Esophagus (tissue), 2 donors: ENCODE data around the gene HNRNPF. TPM values are rescaled to one million over a fixed set of nuclear protein-coding genes. Genes with fewer than 3 reads are reported as not detected.
A peak's percentile ranks its signal among the peaks of the same experiment; 100 is the strongest.

Experiments used
- H3K27ac ChIP-seq, 2 donors: one replicate each; pipeline ENCODE4 v1.5.1; 2013; ENCODE audit warnings: low read depth in 2 of 2, mild to moderate bottlenecking in 2 of 2, inconsistent platforms in 1 of 2, low read length in 1 of 2, moderate library complexity in 1 of 2
- H3K27me3 ChIP-seq, 2 donors: one replicate each; pipeline ENCODE4 v1.6.1; 2013; ENCODE audit warnings: low read length in 2 of 2, control low read depth in 1 of 2, mild to moderate bottlenecking in 1 of 2; ENCODE audit not compliant: insufficient read depth in 2 of 2, control insufficient read depth in 1 of 2
- H3K36me3 ChIP-seq, 2 donors: one replicate each; pipeline ENCODE4 v1.6.1; 2013; ENCODE audit warnings: low read length in 1 of 2; ENCODE audit not compliant: control insufficient read depth in 2 of 2, insufficient read depth in 2 of 2
- H3K4me1 ChIP-seq, 2 donors: one replicate each; pipeline ENCODE4 v1.6.1; 2013; ENCODE audit warnings: low read length in 1 of 2; ENCODE audit not compliant: control insufficient read depth in 2 of 2, insufficient read depth in 2 of 2
- H3K4me3 ChIP-seq, 2 donors: one replicate each; pipeline ENCODE4 v1.5.1; 2013; ENCODE audit warnings: low read length in 2 of 2, mild to moderate bottlenecking in 2 of 2, low read depth in 1 of 2, moderate library complexity in 1 of 2
- H3K9me3 ChIP-seq, 2 donors: one replicate each; pipeline ENCODE4 v1.6.1; 2013; ENCODE audit warnings: mild to moderate bottlenecking in 2 of 2, low read depth in 1 of 2, low read length in 1 of 2, moderate library complexity in 1 of 2; ENCODE audit not compliant: control insufficient read depth in 2 of 2, insufficient read depth in 1 of 2
- WGBS, 2 donors: extraction: QIAGEN DNeasy Blood & Tissue Kit; methylation state at CpG; one replicate each; pipeline ENCODE4 v1.1.7; 2013; 5-methylcytosine and 5-hydroxymethylcytosine counted together
- polyA plus RNA-seq, 2 donors: library from polyadenylated mRNA; stranded (reverse); fragments of 200-250 nt; gene quantifications; one replicate each; pipeline ENCODE4 v1.2.3, GENCODE V29; 2013
- donor health status: healthy with polysubstance abuse.
- donor health status: Bipolar disorder and iron deficiency.

Gene HNRNPF
- polyA plus RNA-seq, 2 donors, result 59.1 to 128 TPM

DNA sequence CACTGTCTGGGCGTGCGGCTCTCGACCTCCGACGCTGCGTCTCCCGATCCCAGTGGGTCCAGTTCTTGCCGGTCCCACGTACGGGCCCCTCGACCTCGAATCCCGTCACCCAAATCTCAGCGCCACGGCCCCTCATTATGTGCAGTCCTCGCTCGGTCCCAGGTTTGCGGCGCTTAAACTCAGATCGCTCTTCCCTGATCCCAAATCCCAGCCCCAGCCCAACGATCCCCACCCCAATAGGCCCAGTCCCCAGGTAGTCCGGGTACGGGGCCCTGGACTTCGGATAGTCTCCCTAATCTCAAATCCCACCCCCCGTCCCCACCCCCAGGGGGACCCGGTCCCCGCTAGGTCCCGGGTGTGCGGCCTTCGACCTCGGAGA, 666 bp downstream of the HNRNPF start:
- peaks cover 0 to 4% of the 10 kb centered on the region in 2 donors for H3K4me1 ChIP-seq
- peak overlapping the region; percentile 66 to 72 for H3K4me3 ChIP-seq
- no peaks in the 10 kb centered on the region for H3K27me3 ChIP-seq
- H3K27ac ChIP-seq, result peak overlapping the region; percentile 94 to 98
- H3K9me3 ChIP-seq, result no peaks in the 10 kb centered on the region
- no peaks in the 10 kb centered on the region for H3K36me3 ChIP-seq
- WGBS, 2 donors, result 0 to 1% methylated on average over 31 of the region's 31 CpGs

- WGBS, 2 donors, result 0 to 1% methylated on average over 56 of the region's 56 CpGs
- H3K4me1 ChIP-seq, result peaks cover 0 to 4% of the 10 kb centered on the region in 2 donors
- peak overlapping the region; percentile 66 to 72 for H3K4me3 ChIP-seq
- peak overlapping the region; percentile 94 to 98 for H3K27ac ChIP-seq
- no peaks in the 10 kb centered on the region for H3K36me3 ChIP-seq
- no peaks in the 10 kb centered on the region for H3K27me3 ChIP-seq
- no peaks in the 10 kb centered on the region for H3K9me3 ChIP-seq
Measured at GRCh38 chr10:43407576-43408330, 1.2 kb downstream of the HNRNPF start.

- H3K27ac ChIP-seq, result peak overlapping the region; percentile 94 to 98
- H3K9me3 ChIP-seq, result no peaks in the 10 kb centered on the region
- WGBS, 2 donors, result 0% methylated on average over 55 to 59 of the region's 59 CpGs
- H3K4me3 ChIP-seq, result peak overlapping the region; percentile 66 to 72
- H3K27me3 ChIP-seq, result no peaks in the 10 kb centered on the region
- H3K36me3 ChIP-seq, result no peaks in the 10 kb centered on the region
- peaks cover 0 to 4% of the 10 kb centered on the region in 2 donors for H3K4me1 ChIP-seq
Measured at GRCh38 chr10:43407148-43407575, 1.8 kb downstream of the HNRNPF start.

GRCh38 chr10:43404704-43405084, 4.3 kb downstream of the HNRNPF start:
- WGBS, 2 donors, result 42 to 45% methylated on average over 6 of the region's 6 CpGs
- H3K9me3 ChIP-seq, result no peaks in the 10 kb centered on the region
- H3K27ac ChIP-seq, result no peak overlapping the region
- H3K4me1 ChIP-seq, result peaks cover 2 to 8% of the 10 kb centered on the region in 2 donors
- no peaks in the 10 kb centered on the region for H3K36me3 ChIP-seq
- H3K27me3 ChIP-seq, result no peaks in the 10 kb centered on the region
- peak overlapping the region in 1 of 2 donors; percentile 18 for H3K4me3 ChIP-seq

- WGBS, 2 donors, result 54 to 55% methylated on average over 14 of the region's 14 CpGs
- Histone ChIP-seq H3K9me3 (no peaks in the 10 kb centered on the region), H3K27ac (no peak overlapping the region), H3K4me1 (peaks cover 2 to 9% of the 10 kb centered on the region in 2 donors), H3K27me3 (no peaks in the 10 kb centered on the region), H3K36me3 (no peaks in the 10 kb centered on the region), H3K4me3 (peak overlapping the region in 1 of 2 donors; percentile 18)
Measured at GRCh38 chr10:43403911-43404703, 4.9 kb downstream of the HNRNPF start.

- H3K27me3 ChIP-seq, result no peaks in the 10 kb centered on the region
- H3K36me3 ChIP-seq, result no peaks in the 10 kb centered on the region
- WGBS, 2 donors, result 65 to 67% methylated on average over 7 of the region's 7 CpGs
- H3K4me3 ChIP-seq, result no peak overlapping the region
- no peak overlapping the region for H3K27ac ChIP-seq
- no peaks in the 10 kb centered on the region for H3K9me3 ChIP-seq
- peaks cover 2 to 15% of the 10 kb centered on the region in 2 donors for H3K4me1 ChIP-seq
Measured at GRCh38 chr10:43402880-43403452, 6.0 kb downstream of the HNRNPF start.

DNA sequence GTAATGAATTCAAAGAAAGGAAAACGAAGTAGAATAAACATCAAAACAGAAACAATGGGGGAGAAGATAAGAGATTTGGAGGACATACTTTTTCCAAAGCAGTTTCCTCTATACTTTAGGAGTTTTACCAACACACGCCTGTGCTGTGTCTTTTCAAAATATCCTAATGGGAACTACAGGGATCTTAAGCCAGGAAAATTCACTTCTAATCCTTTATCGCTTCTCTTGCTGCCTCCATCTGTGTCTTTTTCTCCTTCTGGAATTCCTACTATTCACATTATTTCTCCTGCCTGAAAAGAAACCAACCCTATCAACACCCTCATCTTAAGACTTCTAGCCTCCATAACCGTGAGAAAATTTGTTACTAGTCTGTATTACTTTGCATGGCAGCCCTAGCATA, 6.8 kb downstream of the HNRNPF start:
- Histone ChIP-seq H3K9me3 (no peaks in the 10 kb centered on the region), H3K4me3 (no peak overlapping the region), H3K4me1 (peaks cover 2 to 17% of the 10 kb centered on the region in 2 donors), H3K36me3 (no peaks in the 10 kb centered on the region), H3K27me3 (no peaks in the 10 kb centered on the region), H3K27ac (no peak overlapping the region)
- WGBS, 2 donors, result 45% methylated on average over 4 of the region's 4 CpGs

DNA sequence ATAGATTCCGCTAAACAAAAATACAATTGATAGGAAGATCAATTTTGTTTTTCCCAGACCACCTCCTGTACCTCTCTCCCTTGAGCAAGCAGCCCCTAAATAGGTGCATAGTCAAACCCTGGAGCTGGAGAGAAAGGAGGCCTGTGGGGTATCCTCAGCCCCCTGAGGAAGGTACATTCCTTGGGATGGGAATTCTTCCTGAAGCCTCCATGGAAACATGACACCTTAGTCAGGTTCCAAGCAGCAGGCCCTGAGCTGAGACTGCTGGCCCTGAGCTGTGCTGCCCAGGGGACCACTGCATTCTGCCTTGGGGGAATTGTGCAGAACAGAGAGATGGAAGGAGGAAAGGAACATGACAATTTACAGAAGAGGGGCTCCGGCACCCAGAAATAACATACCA, 7.4 kb downstream of the HNRNPF start:
- peaks cover 2 to 17% of the 10 kb centered on the region in 2 donors for H3K4me1 ChIP-seq
- H3K36me3 ChIP-seq, result no peaks in the 10 kb centered on the region
- H3K27ac ChIP-seq, result no peak overlapping the region
- no peak overlapping the region for H3K4me3 ChIP-seq
- WGBS, 2 donors, result 67 to 85% methylated on average over 2 of the region's 2 CpGs
- no peaks in the 10 kb centered on the region for H3K9me3 ChIP-seq
- H3K27me3 ChIP-seq, result no peaks in the 10 kb centered on the region

DNA sequence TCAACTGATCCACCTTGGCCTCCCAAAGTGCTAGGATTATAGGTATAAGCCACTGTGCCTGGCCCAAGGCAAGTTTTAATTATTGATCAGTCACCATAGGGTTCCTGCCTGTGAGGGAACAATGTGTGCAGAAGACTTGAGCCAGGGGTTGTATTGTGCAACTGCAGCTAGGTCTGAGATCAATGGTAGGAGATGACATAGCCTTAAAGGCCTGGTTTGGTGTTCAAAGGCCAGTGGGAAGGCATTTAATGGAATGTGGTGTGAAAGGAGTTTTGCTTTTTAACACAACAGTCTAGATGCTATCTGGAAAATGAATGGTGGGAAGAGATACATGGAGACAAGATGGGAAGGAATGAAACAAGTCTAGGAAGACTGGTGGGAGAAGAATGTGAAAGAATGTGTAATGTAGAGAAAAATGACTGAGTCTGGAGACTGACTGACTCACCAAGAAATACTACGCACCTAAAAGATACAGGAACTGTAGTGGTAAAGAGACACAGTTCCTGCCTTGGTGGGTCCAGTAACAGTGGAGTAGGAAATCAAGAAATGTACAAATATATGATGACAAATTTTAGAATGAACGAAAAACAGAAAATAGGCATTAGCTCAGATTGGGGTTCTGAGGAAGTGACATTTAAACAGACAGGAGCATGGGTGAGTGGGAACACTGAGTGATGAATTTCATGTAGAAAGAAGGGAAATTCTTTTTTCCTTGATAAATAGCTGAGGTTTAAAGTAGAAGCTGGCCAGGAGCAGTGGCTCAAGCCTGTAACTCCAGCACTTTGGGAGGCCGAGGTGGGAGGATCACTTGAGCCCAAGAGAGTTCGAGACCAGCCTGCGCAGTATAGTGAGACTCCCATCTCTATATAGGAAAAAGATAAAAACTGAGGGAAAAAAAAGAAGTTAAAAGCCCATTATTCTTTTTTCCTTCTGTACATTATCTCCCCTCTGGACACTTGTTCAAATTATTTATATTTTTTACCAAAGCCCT, 9.4 kb downstream of the HNRNPF start:
- Histone ChIP-seq H3K36me3 (no peaks in the 10 kb centered on the region), H3K27me3 (no peaks in the 10 kb centered on the region), H3K27ac (no peak overlapping the region), H3K4me3 (no peak overlapping the region), H3K4me1 (peaks cover 2 to 20% of the 10 kb centered on the region in 2 donors), H3K9me3 (no peaks in the 10 kb centered on the region)
- WGBS, 2 donors, result 75 to 85% methylated on average over 5 of the region's 5 CpGs
